GM12891 (cell line): ENCODE results near the gene MAP3K7.

Source experiments
- DNase-seq: peaks from one replicate; pipeline ENCODE4 v3.0.0; 2011; ENCODE audit warnings: low spot score; ENCODE audit not compliant: insufficient read length
- FAIRE-seq: peaks from 2 replicates; lab custom pipeline; 2011; peaks lifted over from hg19 to GRCh38; lab: Jason Lieb, UNC
- PAX5 ChIP-seq: IDR thresholded peaks from 2 replicates; pipeline ENCODE4 v1.6.1; 2011; ENCODE audit warnings: low read length, moderate library complexity, mild to moderate bottlenecking; ENCODE audit not compliant: insufficient read depth, severe bottlenecking
- POLR2A ChIP-seq: IDR thresholded peaks from 2 replicates; pipeline ENCODE4 v1.6.1; 2011; ENCODE audit warnings: low read depth, low read length, control low read depth
- POLR2AphosphoS5 ChIP-seq: IDR thresholded peaks from 2 replicates; pipeline ENCODE4 v1.6.1; 2011; ENCODE audit warnings: low read depth, low read length, control low read depth
- POU2F2 ChIP-seq: IDR thresholded peaks from 2 replicates; pipeline ENCODE4 v1.6.1; 2011; ENCODE audit warnings: low read depth, mild to moderate bottlenecking, control low read depth, low read length, moderate library complexity
- SPI1 ChIP-seq: IDR thresholded peaks from 2 replicates; pipeline ENCODE4 v1.6.1; 2011; ENCODE audit warnings: low read depth, low read length, control low read depth
- TAF1 ChIP-seq: IDR thresholded peaks from 2 replicates; pipeline ENCODE4 v1.6.1; 2011; ENCODE audit warnings: low read depth, low read length, control low read depth

The MAP3K7 gene

DNA sequence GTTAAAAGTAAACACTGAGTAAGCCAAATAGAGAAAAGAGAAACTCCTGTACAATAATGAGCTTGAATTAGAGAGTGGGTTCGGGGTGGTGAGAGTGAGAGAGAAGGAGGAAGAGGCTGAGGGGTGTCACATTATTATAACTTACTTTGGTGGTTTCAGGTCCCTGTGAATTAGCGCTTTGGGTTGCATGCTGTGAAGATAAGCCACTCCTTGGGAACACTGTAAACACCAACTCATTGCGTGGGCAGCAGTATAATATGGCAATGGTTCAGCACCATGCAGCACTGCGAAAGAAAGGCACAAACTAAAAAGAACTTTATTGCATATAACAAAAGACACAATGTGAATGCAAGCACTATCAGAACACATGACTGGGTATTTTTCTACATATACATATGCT lies 26.9 kb downstream of the MAP3K7 start:
- DNase-seq, result no peak
- FAIRE-seq, result no peak
- TF ChIP-seq POU2F2, result no peak
- TF ChIP-seq POLR2A, result no peak
- TF ChIP-seq TAF1, result no peak
- no peak for TF ChIP-seq PAX5
- TF ChIP-seq POLR2AphosphoS5, result no peak
- TF ChIP-seq SPI1, result no peak

GRCh38 chr6:90557006-90557405 lies 29.9 kb downstream of the MAP3K7 start:
- DNase-seq (no peak), FAIRE-seq (no peak)
- TF ChIP-seq POLR2AphosphoS5 (no peak), SPI1 (no peak), POU2F2 (no peak), TAF1 (no peak), POLR2A (no peak), PAX5 (no peak)

DNA sequence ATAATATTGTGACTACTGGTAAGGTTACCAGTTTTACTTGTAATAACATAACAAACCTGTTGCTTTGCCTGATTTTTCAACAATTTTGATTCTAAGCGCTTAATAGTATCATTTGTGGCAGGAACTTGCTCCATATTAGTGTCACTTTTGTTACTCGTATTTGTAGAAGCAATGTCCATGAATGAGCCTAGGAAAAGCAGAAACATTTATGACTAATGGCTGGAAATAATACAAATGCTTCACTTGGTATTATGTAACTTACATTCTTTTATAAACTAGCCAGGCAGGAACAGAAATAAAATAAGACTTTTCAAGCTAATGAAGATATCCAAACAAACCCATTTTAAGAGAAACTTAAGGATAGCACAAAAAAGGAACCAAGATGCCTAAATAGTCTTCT lies 38.9 kb downstream of the MAP3K7 start:
- FAIRE-seq, result no peak
- no peak for DNase-seq
- no peak for TF ChIP-seq TAF1
- TF ChIP-seq POLR2A, result no peak
- TF ChIP-seq POLR2AphosphoS5, result no peak
- no peak for TF ChIP-seq POU2F2
- no peak for TF ChIP-seq SPI1
- TF ChIP-seq PAX5, result no peak

DNA sequence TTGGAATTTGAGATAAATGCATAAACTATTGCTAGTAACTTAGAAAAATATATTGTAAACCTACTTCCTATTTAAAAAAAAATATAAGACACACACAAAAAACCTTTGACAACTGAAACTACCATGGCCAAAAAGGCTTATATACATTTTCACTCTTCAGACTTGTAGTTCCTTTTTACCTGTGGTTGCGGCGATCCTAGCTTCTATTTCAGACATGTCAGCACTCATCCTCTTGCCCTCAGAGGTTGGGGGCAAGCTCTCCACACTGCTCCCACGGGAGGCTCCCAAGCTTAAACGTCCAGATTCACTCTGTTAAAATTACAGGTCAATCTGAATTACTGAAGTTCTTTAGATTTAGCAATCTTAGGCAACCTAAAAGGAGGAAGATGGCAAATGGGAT lies 39.8 kb downstream of the MAP3K7 start:
- FAIRE-seq (no peak), DNase-seq (no peak)
- no peak for TF ChIP-seq POLR2A
- TF ChIP-seq PAX5, result no peak
- TF ChIP-seq POLR2AphosphoS5, result no peak
- TF ChIP-seq TAF1, result no peak
- TF ChIP-seq SPI1, result no peak
- TF ChIP-seq POU2F2, result no peak

DNA sequence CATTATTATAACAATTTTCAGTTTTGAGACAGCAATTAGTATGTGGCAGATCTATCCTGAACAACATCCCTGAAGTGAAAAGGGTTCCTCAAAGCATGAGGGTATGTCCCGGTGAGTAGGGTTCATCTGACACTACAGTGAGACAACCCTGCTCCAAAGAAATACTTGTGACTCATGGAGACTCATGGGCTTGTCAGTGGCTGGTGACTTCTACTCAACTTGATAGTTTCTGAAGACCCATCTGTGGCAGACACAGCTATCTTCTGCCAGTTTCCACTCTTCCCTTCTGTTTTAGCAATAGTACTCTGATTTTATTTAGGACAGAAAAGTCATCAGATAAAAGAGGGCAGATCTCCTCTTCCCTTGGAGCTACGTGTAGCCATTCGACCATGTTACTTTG lies 41.4 kb downstream of the MAP3K7 start:
- TF ChIP-seq POU2F2 (no peak), SPI1 (no peak), POLR2A (no peak), POLR2AphosphoS5 (no peak), PAX5 (no peak), TAF1 (no peak)
- no peak for FAIRE-seq
- no peak for DNase-seq

GRCh38 chr6:90544741-90545140 lies 42.1 kb downstream of the MAP3K7 start:
- DNase-seq (no peak), FAIRE-seq (no peak)
- TF ChIP-seq POLR2A (no peak), POU2F2 (no peak), PAX5 (no peak), TAF1 (no peak)

DNA sequence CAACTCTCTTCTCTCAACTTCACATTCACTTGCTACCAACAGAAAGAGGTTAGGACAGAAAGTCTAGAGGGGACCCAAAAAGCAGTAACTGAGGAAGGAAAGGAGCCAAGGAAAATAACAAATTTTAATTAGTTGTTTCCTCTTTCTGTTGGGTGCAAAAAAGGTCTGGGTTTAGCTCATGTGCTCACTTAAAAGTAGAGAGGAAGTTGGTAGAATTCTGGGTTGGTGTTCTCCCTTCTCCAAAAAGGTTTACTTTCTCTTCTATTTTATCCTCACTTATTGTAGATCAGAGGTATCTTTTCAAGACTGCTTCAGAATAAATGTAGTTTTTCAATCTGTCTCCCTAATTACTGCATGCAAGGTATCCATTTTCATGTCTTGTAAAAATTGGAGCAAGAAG lies 42.8 kb downstream of the MAP3K7 start:
- DNase-seq (no peak), FAIRE-seq (peak; percentile 41)
- TF ChIP-seq TAF1, result no peak
- TF ChIP-seq POLR2AphosphoS5, result no peak
- TF ChIP-seq SPI1, result no peak
- TF ChIP-seq POLR2A, result no peak
- no peak for TF ChIP-seq PAX5
- no peak for TF ChIP-seq POU2F2

GRCh38 chr6:90541221-90541620 lies 45.7 kb downstream of the MAP3K7 start:
- no peak for FAIRE-seq
- TF ChIP-seq SPI1 (no peak), POU2F2 (no peak), PAX5 (no peak), POLR2A (no peak), POLR2AphosphoS5 (no peak), TAF1 (no peak)
- no peak for DNase-seq

- no peak for FAIRE-seq
- TF ChIP-seq POU2F2, result no peak
- no peak for TF ChIP-seq POLR2AphosphoS5
- no peak for TF ChIP-seq SPI1
- no peak for TF ChIP-seq PAX5
- TF ChIP-seq POLR2A, result no peak
- no peak for TF ChIP-seq TAF1
- DNase-seq, result no peak
Observed at GRCh38 chr6:90538278-90539046, 48.4 kb downstream of the MAP3K7 start.
